OCI-LY7 (cell line): ENCODE measurements around the gene TMEM14C. TPM values are rescaled to one million over a fixed set of nuclear protein-coding genes. Genes with fewer than 3 reads are reported as not detected.
A peak's percentile ranks its signal among the peaks of the same experiment; 100 is the strongest.

Experiments used
- BruUV-seq: library from RNA; stranded (reverse); fragments of 400-500 nt; replicated peaks from 2 replicates; lab custom pipeline; 2021; lab: Mats Ljungman, UMichigan
- CTCF ChIA-PET: fragments of 300-600 bp; sonication (Branson Sonifier 250); formaldehyde crosslinking; loops from one replicate; lab custom pipeline; 2022; ENCODE audit warnings: antibody characterized with exemption; ENCODE audit not compliant: unreplicated experiment; lab: Charles Lee
- POLR2A ChIA-PET: fragments of 300-600 bp; sonication (Branson Sonifier 250); formaldehyde crosslinking; loops from one replicate; lab custom pipeline; 2022; ENCODE audit warnings: antibody characterized with exemption; lab: Charles Lee
- DNase-seq: peaks from one replicate; pipeline ENCODE4 v3.0.0-alpha.2; 2015; ENCODE audit warnings: low spot score
- H2AFZ ChIP-seq: fragments of 200-600 bp; sonication (generic), shearing (Covaris generic); 2 replicates; pipeline ENCODE4 v1.6.1; 2014; ENCODE audit warnings: mild to moderate bottlenecking, antibody characterized with exemption, low read length, moderate library complexity
- H3K27ac ChIP-seq: fragments of 200-600 bp; sonication (generic); 2 replicates; pipeline ENCODE4 v1.5.1; 2014; ENCODE audit warnings: mixed run types, low read depth, mild to moderate bottlenecking, moderate library complexity, low read length, inconsistent platforms; ENCODE audit not compliant: poor library complexity, severe bottlenecking
- H3K36me3 ChIP-seq: fragments of 200-600 bp; sonication (generic); 2 replicates; pipeline ENCODE4 v1.6.1; 2014; ENCODE audit warnings: mild to moderate bottlenecking, antibody characterized with exemption, low read length, moderate library complexity, mixed read lengths; ENCODE audit not compliant: insufficient read depth
- H3K4me1 ChIP-seq: fragments of 200-600 bp; sonication (generic); 2 replicates; pipeline ENCODE4 v1.5.1; 2014; ENCODE audit warnings: mild to moderate bottlenecking, low read length; ENCODE audit not compliant: insufficient read depth, poor library complexity, severe bottlenecking
- H3K4me2 ChIP-seq: fragments of 200-600 bp; sonication (generic); 2 replicates; pipeline ENCODE4 v1.6.1; 2014; ENCODE audit warnings: mild to moderate bottlenecking, low read length
- H3K4me3 ChIP-seq: fragments of 200-600 bp; sonication (generic); 2 replicates; pipeline ENCODE4 v1.5.1; 2014; ENCODE audit warnings: mild to moderate bottlenecking, low read depth, low read length; ENCODE audit not compliant: poor library complexity, severe bottlenecking
- H3K79me2 ChIP-seq: fragments of 200-600 bp; sonication (generic); 2 replicates; pipeline ENCODE4 v1.6.1; 2016; ENCODE audit warnings: low read depth, mild to moderate bottlenecking, low read length, moderate library complexity, mixed read lengths; ENCODE audit not compliant: insufficient read depth
- H3K9me2 ChIP-seq: fragments of 200-600 bp; sonication (generic); 2 replicates; pipeline ENCODE4 v1.6.1; 2016; ENCODE audit warnings: mild to moderate bottlenecking, low read length, mixed read lengths; ENCODE audit not compliant: insufficient read depth
- H3K9me3 ChIP-seq: fragments of 200-600 bp; sonication (generic); 2 replicates; pipeline ENCODE4 v1.6.1; 2014; ENCODE audit warnings: mild to moderate bottlenecking, mixed run types, low read length, mixed read lengths
- H4K20me1 ChIP-seq: fragments of 200-600 bp; sonication (generic); 2 replicates; pipeline ENCODE4 v1.6.1; 2014; ENCODE audit warnings: mild to moderate bottlenecking, antibody characterized with exemption, low read length, moderate library complexity, mixed read lengths; ENCODE audit not compliant: insufficient read depth
- EZH2phosphoT487 ChIP-seq: fragments of 200-600 bp; sonication (generic); IDR thresholded peaks from 2 replicates; pipeline ENCODE4 v1.6.1; 2018; ENCODE audit warnings: low read depth, borderline replicate concordance, mild to moderate bottlenecking, mixed run types, antibody characterized with exemption, low read length, moderate library complexity, mixed read lengths
- intact Hi-C: fragments of 100-400 bp; cut with micrococcal nuclease; formaldehyde crosslinking; loops from one replicate; pipeline ENCODE4 v1.10.0; 2022; ENCODE audit not compliant: unreplicated experiment
- total RNA-seq, 2 experiments: library from RNA; depleted of rRNA in 1 of 2; stranded (reverse); fragments of >200 nt in 1 of 2; shearing (Covaris generic) in 1 of 2; gene quantifications; 2 replicates each; pipeline ENCODE4 v1.2.3, GENCODE V29; 2014 to 2022
- TF ChIP-seq, protein P1 (sequence below): fragments of 200-600 bp; sonication (generic); conservative IDR thresholded peaks from 2 replicates; pipeline ENCODE4 v1.5.1; 2014; ENCODE audit warnings: mild to moderate bottlenecking, antibody characterized with exemption, low read length, moderate library complexity, mixed read lengths

The TMEM14C gene
- total RNA-seq, 2 experiments from 2014 or later = 33.9 to 40.2 TPM

- H3K9me2 ChIP-seq = no peaks in the 10 kb centered on the region
- H3K79me2 ChIP-seq = no peaks in the 10 kb centered on the region
- DNase-seq = no peak
- ChIA-PET CTCF (no interaction called here), POLR2A (interaction anchor here (0.6 to 1.5 kb wide), 2 partner anchors 8 to 93 kb away, joined by 3 read pairs; partner anchors contain the start of gene TMEM14B)
- H3K9me3 ChIP-seq = no peaks in the 10 kb centered on the region
- H3K36me3 ChIP-seq = peaks cover 86% of the 10 kb centered on the region
- H4K20me1 ChIP-seq = no peaks in the 10 kb centered on the region
- no peak overlapping the region for H2AFZ ChIP-seq
- no peak overlapping the region for H3K27ac ChIP-seq
- no peaks in the 10 kb centered on the region for H3K4me1 ChIP-seq
- no TSS peak for BruUV-seq
- intact Hi-C loops = loop anchor here (5.0 kb wide), 1 partner anchor 279 kb away; no protein-coding TSS in a partner anchor
- no peak overlapping the region for H3K4me3 ChIP-seq
- no peak overlapping the region for H3K4me2 ChIP-seq
- TF ChIP-seq, protein P1, sequence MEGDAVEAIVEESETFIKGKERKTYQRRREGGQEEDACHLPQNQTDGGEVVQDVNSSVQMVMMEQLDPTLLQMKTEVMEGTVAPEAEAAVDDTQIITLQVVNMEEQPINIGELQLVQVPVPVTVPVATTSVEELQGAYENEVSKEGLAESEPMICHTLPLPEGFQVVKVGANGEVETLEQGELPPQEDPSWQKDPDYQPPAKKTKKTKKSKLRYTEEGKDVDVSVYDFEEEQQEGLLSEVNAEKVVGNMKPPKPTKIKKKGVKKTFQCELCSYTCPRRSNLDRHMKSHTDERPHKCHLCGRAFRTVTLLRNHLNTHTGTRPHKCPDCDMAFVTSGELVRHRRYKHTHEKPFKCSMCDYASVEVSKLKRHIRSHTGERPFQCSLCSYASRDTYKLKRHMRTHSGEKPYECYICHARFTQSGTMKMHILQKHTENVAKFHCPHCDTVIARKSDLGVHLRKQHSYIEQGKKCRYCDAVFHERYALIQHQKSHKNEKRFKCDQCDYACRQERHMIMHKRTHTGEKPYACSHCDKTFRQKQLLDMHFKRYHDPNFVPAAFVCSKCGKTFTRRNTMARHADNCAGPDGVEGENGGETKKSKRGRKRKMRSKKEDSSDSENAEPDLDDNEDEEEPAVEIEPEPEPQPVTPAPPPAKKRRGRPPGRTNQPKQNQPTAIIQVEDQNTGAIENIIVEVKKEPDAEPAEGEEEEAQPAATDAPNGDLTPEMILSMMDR = no peak
- no peak for TF ChIP-seq EZH2phosphoT487
Observed at GRCh38 chr6:10756085-10756484, 33.2 kb downstream of the TMEM14C start.

DNA sequence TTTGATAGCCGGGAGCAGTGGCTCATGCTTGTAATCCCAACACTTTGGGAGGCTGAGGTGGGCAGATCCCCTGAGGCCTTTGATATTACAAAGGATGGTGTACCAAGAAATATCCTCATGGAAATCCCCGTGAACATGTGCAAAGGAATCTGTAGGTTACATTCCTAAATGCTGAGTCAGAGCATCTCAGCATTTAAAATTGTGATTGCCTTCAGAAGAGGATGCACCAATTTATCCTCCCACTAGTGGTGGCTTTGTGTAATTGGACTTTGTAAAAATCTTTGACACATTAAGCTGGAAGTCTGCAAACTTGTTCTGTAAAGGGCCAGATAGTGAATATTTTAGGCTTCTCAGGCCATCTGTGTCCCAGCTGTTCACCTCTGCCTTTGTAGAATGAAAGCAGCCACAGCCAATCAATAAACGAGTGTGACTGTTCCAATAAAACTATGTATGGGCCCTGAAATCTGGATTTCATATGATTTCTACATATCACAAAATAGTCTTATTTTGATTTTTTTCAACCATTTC is 36.5 kb downstream of the TMEM14C start:
- no peaks in the 10 kb centered on the region for H3K9me2 ChIP-seq
- no peak overlapping the region for H3K4me3 ChIP-seq
- H3K4me2 ChIP-seq = no peak overlapping the region
- H4K20me1 ChIP-seq = no peaks in the 10 kb centered on the region
- no peaks in the 10 kb centered on the region for H3K4me1 ChIP-seq
- H3K79me2 ChIP-seq = no peaks in the 10 kb centered on the region
- H2AFZ ChIP-seq = no peak overlapping the region
- peak; percentile 64 for DNase-seq
- H3K36me3 ChIP-seq = peaks cover 64% of the 10 kb centered on the region
- POLR2A ChIA-PET = interaction anchor here (0.6 kb wide), 1 partner anchor 11 kb away, joined by 3 read pairs; no protein-coding TSS in a partner anchor
- intact Hi-C loops = loop anchor here (5.0 kb wide), 1 partner anchor 282 kb away; no protein-coding TSS in a partner anchor
- H3K27ac ChIP-seq = no peak overlapping the region
- no TSS peak for BruUV-seq
- CTCF ChIA-PET = no interaction called here
- TF ChIP-seq EZH2phosphoT487 = no peak
- TF ChIP-seq, protein P1 = peak; percentile 81
- H3K9me3 ChIP-seq = no peaks in the 10 kb centered on the region

GRCh38 chr6:10759884-10760329 is 37.0 kb downstream of the TMEM14C start:
- TF ChIP-seq, protein P1 = no peak
- TF ChIP-seq EZH2phosphoT487 = no peak
- no peaks in the 10 kb centered on the region for H3K9me3 ChIP-seq
- H3K4me3 ChIP-seq = no peak overlapping the region
- BruUV-seq = no TSS peak
- ChIA-PET CTCF (no interaction called here), POLR2A (interaction anchor here (0.6 to 0.7 kb wide), 2 partner anchors 11 to 139 kb away, joined by 3 to 4 read pairs; no protein-coding TSS in a partner anchor)
- H3K79me2 ChIP-seq = no peaks in the 10 kb centered on the region
- no peak overlapping the region for H3K4me2 ChIP-seq
- H3K9me2 ChIP-seq = no peaks in the 10 kb centered on the region
- DNase-seq = no peak
- no peak overlapping the region for H3K27ac ChIP-seq
- H2AFZ ChIP-seq = no peak overlapping the region
- H3K4me1 ChIP-seq = no peaks in the 10 kb centered on the region
- H4K20me1 ChIP-seq = no peaks in the 10 kb centered on the region
- intact Hi-C loops = loop anchor here (5.0 kb wide), 1 partner anchor 283 kb away; no protein-coding TSS in a partner anchor
- peaks cover 58% of the 10 kb centered on the region for H3K36me3 ChIP-seq
